ENCODE results near the gene INO80. TPM values are rescaled to one million over a fixed set of nuclear protein-coding genes. Genes with fewer than 3 reads are reported as not detected.
"Not testable (repeated sequence)": the region's sequence is repeated elsewhere in the genome, so short reads cannot be mapped to it uniquely, and the experiment has no call there.

INO80 gene
- polyA plus RNA-seq, 2 donors = 4.6 to 11.0 TPM

DNA sequence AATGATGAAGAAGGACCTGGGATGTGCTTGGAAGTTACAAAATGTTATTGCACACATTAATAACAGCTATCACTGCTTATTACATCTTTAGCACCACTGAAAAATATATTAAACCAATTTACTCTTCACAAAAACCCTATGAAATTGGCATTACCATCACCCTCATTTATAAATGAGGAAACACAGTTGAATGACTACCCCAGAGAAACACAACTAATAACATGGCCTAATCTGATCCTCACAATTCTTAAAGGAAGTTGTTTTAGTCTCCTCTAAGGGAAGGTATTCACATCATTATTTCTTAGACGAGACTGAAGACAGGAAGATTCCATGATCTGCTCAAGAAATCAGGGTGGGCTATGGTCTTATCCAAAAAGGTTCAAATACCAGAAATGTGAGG is 35.9 kb downstream of the INO80 start:
- no peak overlapping the region for H3K4me3 ChIP-seq (ENCODE audit: low read depth in 1 of 2, low read length in 2 of 2)
- 89 to 93% methylated on average over 1 of the region's 1 CpG for WGBS, 2 donors
- no peak overlapping the region for H3K27ac ChIP-seq (ENCODE audit: low read depth in 2 of 2, low read length in 1 of 2)
- H3K27me3 ChIP-seq (ENCODE audit: control insufficient read depth in 1 of 2, insufficient read depth in 2 of 2, low read length in 2 of 2) = no peaks in the 10 kb centered on the region
- H3K9me3 ChIP-seq (ENCODE audit: control insufficient read depth in 2 of 2, insufficient read depth in 1 of 2, low read depth in 1 of 2, low read length in 1 of 2) = no peaks in the 10 kb centered on the region
- H3K36me3 ChIP-seq (ENCODE audit: control insufficient read depth in 2 of 2, insufficient read depth in 2 of 2, low read length in 1 of 2) = peaks cover 17 to 18% of the 10 kb centered on the region in 2 donors
- no peaks in the 10 kb centered on the region for H3K4me1 ChIP-seq (ENCODE audit: control insufficient read depth in 2 of 2, insufficient read depth in 2 of 2, low read length in 1 of 2)

DNA sequence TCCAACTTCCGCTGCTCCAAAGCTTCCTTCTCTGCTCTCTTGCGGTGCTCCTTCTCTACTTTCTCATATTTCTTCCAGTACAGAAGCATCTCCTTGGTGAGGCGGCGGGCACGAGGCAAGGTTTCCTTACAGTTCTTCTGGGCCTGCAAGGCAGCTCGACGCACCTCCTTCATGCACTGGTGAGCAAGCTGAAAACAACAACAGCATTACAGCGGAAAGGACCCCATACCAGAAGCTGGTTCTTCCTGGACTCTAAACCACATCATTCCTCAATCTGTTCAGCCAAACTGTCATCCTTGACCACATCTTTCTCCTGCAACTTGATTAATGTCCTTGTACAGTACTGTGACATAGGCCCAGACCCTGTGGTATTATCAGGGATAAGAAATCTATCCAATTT is 36.4 kb downstream of the INO80 start:
- Histone ChIP-seq H3K27ac (ENCODE audit: low read depth in 2 of 2, low read length in 1 of 2) (no peak overlapping the region), H3K9me3 (ENCODE audit: control insufficient read depth in 2 of 2, insufficient read depth in 1 of 2, low read depth in 1 of 2, low read length in 1 of 2) (no peaks in the 10 kb centered on the region), H3K36me3 (ENCODE audit: control insufficient read depth in 2 of 2, insufficient read depth in 2 of 2, low read length in 1 of 2) (peaks cover 13 to 19% of the 10 kb centered on the region in 2 donors), H3K27me3 (ENCODE audit: control insufficient read depth in 1 of 2, insufficient read depth in 2 of 2, low read length in 2 of 2) (no peaks in the 10 kb centered on the region), H3K4me3 (ENCODE audit: low read depth in 1 of 2, low read length in 2 of 2) (no peak overlapping the region), H3K4me1 (ENCODE audit: control insufficient read depth in 2 of 2, insufficient read depth in 2 of 2, low read length in 1 of 2) (no peaks in the 10 kb centered on the region)
- WGBS, 2 donors = 93% methylated on average over 8 of the region's 8 CpGs

DNA sequence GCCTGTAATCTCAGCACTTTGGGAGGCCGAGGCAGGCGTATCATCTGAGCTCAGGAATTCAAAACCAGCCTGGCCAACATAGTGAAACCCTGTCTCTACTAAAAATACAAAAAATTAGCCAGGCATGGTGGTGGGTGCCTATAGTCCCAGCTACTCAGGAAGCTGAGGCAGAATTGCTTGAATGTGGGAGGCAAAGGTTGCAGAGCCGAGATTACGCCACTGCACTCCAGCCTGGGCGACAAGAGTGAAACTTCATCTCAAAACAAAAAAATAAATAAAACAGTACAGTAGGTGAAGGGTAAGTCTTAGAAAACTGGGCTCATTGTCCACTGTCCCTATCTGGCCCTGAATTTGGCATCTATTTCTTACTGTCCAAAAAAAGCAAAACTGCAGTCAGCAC is 37.2 kb downstream of the INO80 start:
- H3K36me3 ChIP-seq (ENCODE audit: control insufficient read depth in 2 of 2, insufficient read depth in 2 of 2, low read length in 1 of 2) = peaks cover 13 to 19% of the 10 kb centered on the region in 2 donors
- H3K27me3 ChIP-seq (ENCODE audit: control insufficient read depth in 1 of 2, insufficient read depth in 2 of 2, low read length in 2 of 2); H3K4me3 ChIP-seq (ENCODE audit: low read depth in 1 of 2, low read length in 2 of 2); H3K9me3 ChIP-seq (ENCODE audit: control insufficient read depth in 2 of 2, insufficient read depth in 1 of 2, low read depth in 1 of 2, low read length in 1 of 2); H3K27ac ChIP-seq (ENCODE audit: low read depth in 2 of 2, low read length in 1 of 2); H3K4me1 ChIP-seq (ENCODE audit: control insufficient read depth in 2 of 2, insufficient read depth in 2 of 2, low read length in 1 of 2): not testable (repeated sequence)
- WGBS, 2 donors = 95% methylated on average over 5 of the region's 5 CpGs

DNA sequence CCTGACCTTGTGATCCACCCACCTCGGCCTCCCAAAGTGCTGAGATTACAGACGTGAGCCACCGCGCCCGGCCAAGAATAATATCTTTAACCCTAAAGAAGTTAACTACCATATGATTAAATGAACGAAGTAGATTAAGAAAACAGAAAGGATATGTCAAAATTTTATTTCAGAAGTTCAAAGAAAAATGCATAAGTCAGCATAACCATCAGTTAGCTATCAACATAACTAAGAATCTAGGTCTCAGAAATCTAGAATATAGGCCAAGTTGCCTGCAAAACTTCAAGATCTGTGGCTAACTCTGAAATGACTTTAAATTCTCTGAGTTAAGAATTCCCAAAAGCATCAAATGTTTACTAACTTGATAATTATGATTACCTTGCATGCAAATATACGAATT is 38.0 kb downstream of the INO80 start:
- Histone ChIP-seq H3K27me3 (ENCODE audit: control insufficient read depth in 1 of 2, insufficient read depth in 2 of 2, low read length in 2 of 2) (no peaks in the 10 kb centered on the region), H3K4me3 (ENCODE audit: low read depth in 1 of 2, low read length in 2 of 2) (no peak overlapping the region), H3K36me3 (ENCODE audit: control insufficient read depth in 2 of 2, insufficient read depth in 2 of 2, low read length in 1 of 2) (peaks cover 16 to 19% of the 10 kb centered on the region in 2 donors), H3K4me1 (ENCODE audit: control insufficient read depth in 2 of 2, insufficient read depth in 2 of 2, low read length in 1 of 2) (no peaks in the 10 kb centered on the region), H3K27ac (ENCODE audit: low read depth in 2 of 2, low read length in 1 of 2) (no peak overlapping the region), H3K9me3 (ENCODE audit: control insufficient read depth in 2 of 2, insufficient read depth in 1 of 2, low read depth in 1 of 2, low read length in 1 of 2) (no peaks in the 10 kb centered on the region)
- 92 to 94% methylated on average over 7 of the region's 7 CpGs for WGBS, 2 donors

DNA sequence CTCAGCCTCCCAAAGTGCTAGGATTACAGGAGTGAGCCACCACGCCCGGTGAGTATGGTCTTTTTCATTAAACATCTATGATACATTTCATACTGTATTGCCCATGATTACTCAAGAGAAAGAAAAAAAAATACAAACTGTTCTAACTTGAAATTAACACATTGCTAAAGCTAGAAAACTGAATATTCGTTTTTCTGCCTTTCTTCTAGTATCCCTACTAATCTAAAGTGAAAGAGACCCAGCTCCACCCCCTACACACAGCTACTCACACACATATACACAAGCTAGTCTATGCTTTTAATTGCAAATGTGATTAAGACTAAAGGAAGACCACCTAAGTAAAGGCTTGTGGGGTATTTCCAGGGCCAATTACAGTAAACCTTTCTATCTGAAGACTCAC is 43.1 kb downstream of the INO80 start:
- H3K36me3 ChIP-seq (ENCODE audit: control insufficient read depth in 2 of 2, insufficient read depth in 2 of 2, low read length in 1 of 2) = peaks cover 7 to 16% of the 10 kb centered on the region in 2 donors
- 95 to 97% methylated on average over 3 of the region's 3 CpGs for WGBS, 2 donors

DNA sequence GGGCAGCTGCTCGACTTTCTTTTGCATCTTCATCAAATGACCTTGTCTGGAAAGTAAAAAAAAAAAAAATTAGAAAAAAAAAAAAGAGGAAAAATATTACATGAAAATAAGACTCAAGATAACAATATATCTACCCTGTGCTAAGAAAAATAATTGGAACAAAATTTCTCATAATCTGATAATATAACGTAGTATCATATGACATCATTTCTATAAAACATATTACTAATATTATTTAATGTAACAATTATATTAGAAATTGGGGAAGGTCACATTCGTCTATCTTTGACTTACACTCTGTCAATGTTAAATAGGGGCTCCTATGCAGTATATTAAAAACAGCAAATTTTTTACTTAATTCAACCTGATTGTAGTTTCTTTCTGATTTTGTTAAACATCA is 44.1 kb downstream of the INO80 start:
- Histone ChIP-seq H3K9me3 (ENCODE audit: control insufficient read depth in 2 of 2, insufficient read depth in 1 of 2, low read depth in 1 of 2, low read length in 1 of 2) (no peaks in the 10 kb centered on the region), H3K4me3 (ENCODE audit: low read depth in 1 of 2, low read length in 2 of 2) (no peak overlapping the region), H3K27ac (ENCODE audit: low read depth in 2 of 2, low read length in 1 of 2) (no peak overlapping the region), H3K4me1 (ENCODE audit: control insufficient read depth in 2 of 2, insufficient read depth in 2 of 2, low read length in 1 of 2) (no peaks in the 10 kb centered on the region), H3K36me3 (ENCODE audit: control insufficient read depth in 2 of 2, insufficient read depth in 2 of 2, low read length in 1 of 2) (peaks cover 3 to 16% of the 10 kb centered on the region in 2 donors), H3K27me3 (ENCODE audit: control insufficient read depth in 1 of 2, insufficient read depth in 2 of 2, low read length in 2 of 2) (no peaks in the 10 kb centered on the region)
- 97 to 99% methylated on average over 3 of the region's 3 CpGs for WGBS, 2 donors

More for the DNA sequence above, 43.1 kb downstream of the INO80 start:
- Histone ChIP-seq H3K9me3 (ENCODE audit: control insufficient read depth in 2 of 2, insufficient read depth in 1 of 2, low read depth in 1 of 2, low read length in 1 of 2) (no peaks in the 10 kb centered on the region), H3K27ac (ENCODE audit: low read depth in 2 of 2, low read length in 1 of 2) (no peak overlapping the region), H3K4me1 (ENCODE audit: control insufficient read depth in 2 of 2, insufficient read depth in 2 of 2, low read length in 1 of 2) (no peaks in the 10 kb centered on the region), H3K27me3 (ENCODE audit: control insufficient read depth in 1 of 2, insufficient read depth in 2 of 2, low read length in 2 of 2) (no peaks in the 10 kb centered on the region), H3K4me3 (ENCODE audit: low read depth in 1 of 2, low read length in 2 of 2) (no peak overlapping the region)

DNA sequence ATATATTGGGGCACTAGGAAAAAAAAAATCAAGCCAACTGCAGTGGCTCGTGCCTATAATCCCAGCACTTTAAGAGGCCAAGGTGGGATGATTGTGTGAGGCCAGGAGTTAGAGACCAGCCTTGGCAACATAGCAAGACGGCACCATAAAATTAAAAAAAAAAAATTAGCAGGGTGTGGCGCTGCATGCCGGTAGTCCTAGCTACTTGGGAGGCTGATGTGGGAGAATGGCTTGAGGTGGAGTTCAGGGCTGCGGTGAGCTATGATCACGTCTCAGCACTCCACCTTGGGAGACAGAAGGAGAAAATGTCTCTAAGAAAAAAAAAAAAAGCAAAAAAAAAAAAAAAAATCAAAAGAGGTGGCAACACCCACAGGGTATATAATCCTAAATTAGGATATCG is 49.6 kb downstream of the INO80 start:
- H3K27me3 ChIP-seq (ENCODE audit: control insufficient read depth in 1 of 2, insufficient read depth in 2 of 2, low read length in 2 of 2) = no peaks in the 10 kb centered on the region
- WGBS, 2 donors = 90 to 97% methylated on average over 7 of the region's 7 CpGs
- H3K36me3 ChIP-seq (ENCODE audit: control insufficient read depth in 2 of 2, insufficient read depth in 2 of 2, low read length in 1 of 2) = peaks cover 0 to 11% of the 10 kb centered on the region in 2 donors
- H3K4me3 ChIP-seq (ENCODE audit: low read depth in 1 of 2, low read length in 2 of 2) = no peak overlapping the region
- no peaks in the 10 kb centered on the region for H3K4me1 ChIP-seq (ENCODE audit: control insufficient read depth in 2 of 2, insufficient read depth in 2 of 2, low read length in 1 of 2)
- H3K9me3 ChIP-seq (ENCODE audit: control insufficient read depth in 2 of 2, insufficient read depth in 1 of 2, low read depth in 1 of 2, low read length in 1 of 2) = peaks cover 0 to 2% of the 10 kb centered on the region in 2 donors
- H3K27ac ChIP-seq (ENCODE audit: low read depth in 2 of 2, low read length in 1 of 2) = no peak overlapping the region

DNA sequence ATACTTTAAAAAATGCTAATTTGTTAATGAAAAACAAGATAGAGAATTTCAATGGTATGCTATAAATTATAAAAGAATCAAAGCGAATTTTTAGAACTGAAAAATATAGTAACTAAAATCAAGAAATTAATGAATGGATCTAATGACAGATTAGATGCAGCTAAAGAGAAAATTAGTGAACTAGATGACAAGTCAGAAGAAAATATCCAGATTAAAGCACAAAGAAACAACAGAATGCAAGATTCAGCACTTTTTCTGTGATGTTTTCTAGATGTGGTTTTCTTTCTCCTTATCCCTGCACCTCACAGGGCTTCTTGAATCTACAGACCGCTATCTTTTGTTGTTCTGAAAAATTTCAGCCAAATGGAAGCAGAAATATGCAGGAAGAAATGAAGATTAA is 54.4 kb downstream of the INO80 start:
- Histone ChIP-seq H3K4me3 (ENCODE audit: low read depth in 1 of 2, low read length in 2 of 2) (no peak overlapping the region), H3K27me3 (ENCODE audit: control insufficient read depth in 1 of 2, insufficient read depth in 2 of 2, low read length in 2 of 2) (no peaks in the 10 kb centered on the region), H3K36me3 (ENCODE audit: control insufficient read depth in 2 of 2, insufficient read depth in 2 of 2, low read length in 1 of 2) (peaks cover 3 to 12% of the 10 kb centered on the region in 2 donors), H3K9me3 (ENCODE audit: control insufficient read depth in 2 of 2, insufficient read depth in 1 of 2, low read depth in 1 of 2, low read length in 1 of 2) (peaks cover 0 to 2% of the 10 kb centered on the region in 2 donors), H3K4me1 (ENCODE audit: control insufficient read depth in 2 of 2, insufficient read depth in 2 of 2, low read length in 1 of 2) (no peaks in the 10 kb centered on the region), H3K27ac (ENCODE audit: low read depth in 2 of 2, low read length in 1 of 2) (no peak overlapping the region)
- WGBS, 2 donors = 99 to 100% methylated on average over 2 of the region's 2 CpGs

DNA sequence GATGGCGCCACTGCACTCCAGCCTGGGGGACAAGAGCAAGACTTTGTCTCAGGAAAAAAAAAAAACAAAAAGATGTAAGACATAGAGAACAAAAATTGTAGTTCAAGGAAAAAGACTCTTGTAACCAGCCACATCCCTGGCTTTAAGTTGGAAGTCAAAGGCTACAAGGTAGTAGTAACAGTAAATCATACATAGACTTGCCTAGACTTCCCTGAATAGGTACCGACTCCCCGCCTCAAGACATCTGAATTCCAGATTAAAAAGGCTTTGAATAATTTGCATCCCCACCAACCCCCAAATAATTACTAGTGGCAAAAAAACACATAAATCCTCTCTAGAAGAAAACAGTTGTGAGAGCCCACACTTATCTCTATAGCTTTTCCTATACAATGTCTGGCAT is 55.6 kb downstream of the INO80 start:
- H3K4me3 ChIP-seq (ENCODE audit: low read depth in 1 of 2, low read length in 2 of 2) = no peak overlapping the region
- H3K4me1 ChIP-seq (ENCODE audit: control insufficient read depth in 2 of 2, insufficient read depth in 2 of 2, low read length in 1 of 2) = no peaks in the 10 kb centered on the region
- peaks cover 0 to 2% of the 10 kb centered on the region in 2 donors for H3K9me3 ChIP-seq (ENCODE audit: control insufficient read depth in 2 of 2, insufficient read depth in 1 of 2, low read depth in 1 of 2, low read length in 1 of 2)
- H3K36me3 ChIP-seq (ENCODE audit: control insufficient read depth in 2 of 2, insufficient read depth in 2 of 2, low read length in 1 of 2) = peaks cover 7 to 16% of the 10 kb centered on the region in 2 donors
- H3K27ac ChIP-seq (ENCODE audit: low read depth in 2 of 2, low read length in 1 of 2) = no peak overlapping the region
- no peaks in the 10 kb centered on the region for H3K27me3 ChIP-seq (ENCODE audit: control insufficient read depth in 1 of 2, insufficient read depth in 2 of 2, low read length in 2 of 2)
- 88 to 93% methylated on average over 3 of the region's 3 CpGs for WGBS, 2 donors

DNA sequence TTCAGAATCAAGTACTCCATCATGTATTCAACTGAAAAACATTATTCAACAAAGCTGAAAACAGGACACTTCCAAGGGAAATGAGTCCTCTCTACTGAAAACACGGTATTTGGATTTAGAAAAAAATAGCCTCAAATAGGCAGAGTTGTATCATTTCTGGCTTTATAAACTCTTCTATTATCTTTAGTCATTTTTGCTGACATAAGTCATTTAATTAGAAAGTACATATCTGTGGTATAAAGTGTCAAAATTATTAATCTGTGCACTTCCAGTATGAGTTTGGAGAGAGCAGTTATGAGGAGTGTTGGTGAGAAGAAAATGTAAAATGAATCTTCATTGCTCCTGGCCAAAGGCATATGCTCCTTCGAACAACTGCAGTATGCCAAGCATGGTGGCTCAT is 59.3 kb downstream of the INO80 start:
- Histone ChIP-seq H3K36me3 (ENCODE audit: control insufficient read depth in 2 of 2, insufficient read depth in 2 of 2, low read length in 1 of 2) (peaks cover 7 to 12% of the 10 kb centered on the region in 2 donors), H3K27me3 (ENCODE audit: control insufficient read depth in 1 of 2, insufficient read depth in 2 of 2, low read length in 2 of 2) (no peaks in the 10 kb centered on the region), H3K9me3 (ENCODE audit: control insufficient read depth in 2 of 2, insufficient read depth in 1 of 2, low read depth in 1 of 2, low read length in 1 of 2) (no peaks in the 10 kb centered on the region), H3K4me3 (ENCODE audit: low read depth in 1 of 2, low read length in 2 of 2) (no peak overlapping the region), H3K4me1 (ENCODE audit: control insufficient read depth in 2 of 2, insufficient read depth in 2 of 2, low read length in 1 of 2) (no peaks in the 10 kb centered on the region), H3K27ac (ENCODE audit: low read depth in 2 of 2, low read length in 1 of 2) (no peak overlapping the region)
- WGBS, 2 donors = 84 to 88% methylated on average over 2 of the region's 2 CpGs

Measured in esophagus (tissue), 2 donors.